K562 (cell line): Measurements from ENCODE around the gene MYO15B. TPM values are rescaled to one million over a fixed set of nuclear protein-coding genes. Genes with fewer than 3 reads are reported as not detected.

Source experiments
- ATAC-seq: fragments of 200-7000 bp; cut with Tn5 transposase; 3 replicates; pipeline ENCODE4 v1.9.1; 2020; ENCODE audit warnings: moderate library complexity
- BruUV-seq: library from RNA; stranded (reverse); fragments of 400-500 nt; replicated peaks from 2 replicates; lab custom pipeline; 2021; lab: Mats Ljungman, UMichigan
- CTCF ChIA-PET: fragments of 300-600 bp; formaldehyde crosslinking; extraction: SDS; loops from one replicate; lab custom pipeline; 2021; ENCODE audit warnings: low intra/inter-chr PET ratio; lab: Yijun Ruan, JAX
- POLR2A ChIA-PET: fragments of 300-600, 350-650 bp; sonication (Branson Sonifier 250); formaldehyde crosslinking; extraction: SDS; loops from one replicate; lab custom pipeline; 2021; ENCODE audit warnings: antibody characterized with exemption, inconsistent platforms; lab: Yijun Ruan, JAX
- DNase-seq, 4 experiments: peaks; one replicate each; pipeline versions ENCODE4 v3.0.0 to v3.0.0-alpha.2; 2011 to 2018; ENCODE audit warnings: low spot score in 3 of 4, mixed read lengths in 3 of 4; ENCODE audit errors: extremely low read depth in 1 of 4
- FAIRE-seq: peaks from 2 replicates; lab custom pipeline; 2011; peaks lifted over from hg19 to GRCh38; lab: Jason Lieb, UNC
- H2AFZ ChIP-seq: 2 replicates; pipeline ENCODE4 v1.6.0; 2011; ENCODE audit warnings: low read depth, low read length, control low read depth, inconsistent platforms
- H3K27ac ChIP-seq: fragments of 200-600 bp; 3 replicates; pipeline ENCODE4 v1.8.0; 2011; ENCODE audit warnings: low read depth, mild to moderate bottlenecking, control low read depth, inconsistent platforms, low read length, moderate library complexity, mixed read lengths; ENCODE audit errors: extremely low read depth
- H3K27me3 ChIP-seq, 2 experiments: fragments of 300-600 bp in 1 of 2; 2 replicates in 1 of 2; 3 replicates in 1 of 2; pipeline versions ENCODE4 v1.6.0 to v1.8.0; 2011; ENCODE audit warnings: inconsistent platforms in 2 of 2, low read length in 2 of 2, mild to moderate bottlenecking in 1 of 2, mixed read lengths in 1 of 2, moderate library complexity in 1 of 2; ENCODE audit not compliant: control insufficient read depth in 2 of 2, insufficient read depth in 2 of 2
- H3K36me3 ChIP-seq: fragments of 300-600 bp; 3 replicates; pipeline ENCODE4 v1.8.0; 2011; ENCODE audit warnings: mild to moderate bottlenecking, low read length, inconsistent platforms; ENCODE audit not compliant: control insufficient read depth, insufficient read depth
- H3K4me1 ChIP-seq, 2 experiments: fragments of 200-600 bp in 1 of 2; replicated peaks in 1 of 2; 2 replicates in 1 of 2; 3 replicates in 1 of 2; pipeline versions ENCODE4 v1.5.1 to v1.8.0; 2011; ENCODE audit warnings: inconsistent platforms in 2 of 2, low read length in 2 of 2, mild to moderate bottlenecking in 1 of 2, mixed read lengths in 1 of 2, moderate library complexity in 1 of 2; ENCODE audit not compliant: control insufficient read depth in 2 of 2, insufficient read depth in 2 of 2
- H3K4me2 ChIP-seq: 2 replicates; pipeline ENCODE4 v1.6.1; 2011; ENCODE audit warnings: low read length, control low read depth, inconsistent platforms, mixed read lengths; ENCODE audit not compliant: insufficient read depth
- H3K4me3 ChIP-seq: fragments of 200-600 bp; sonication (generic), shearing (Covaris generic); 2 replicates; pipeline ENCODE4 v1.5.1; 2016; ENCODE audit warnings: control low read depth, inconsistent platforms
- H3K79me2 ChIP-seq: fragments of 200-600 bp; 3 replicates; pipeline ENCODE4 v1.8.0; 2011; ENCODE audit warnings: low read length, inconsistent platforms; ENCODE audit not compliant: control insufficient read depth, insufficient read depth
- H3K9ac ChIP-seq, 2 experiments: 2 replicates each; pipeline versions ENCODE4 v1.6.0 to v1.6.1; 2011; ENCODE audit warnings: low read depth in 2 of 2, low read length in 2 of 2, control low read depth in 1 of 2, inconsistent platforms in 1 of 2, mild to moderate bottlenecking in 1 of 2, mixed read lengths in 1 of 2; ENCODE audit not compliant: insufficient read depth in 1 of 2
- H3K9me1 ChIP-seq: one replicate; pipeline ENCODE4 v1.6.0; 2011; ENCODE audit warnings: inconsistent platforms, mild to moderate bottlenecking, low read length, moderate library complexity; ENCODE audit not compliant: control insufficient read depth, insufficient read depth
- H3K9me3 ChIP-seq: replicated peaks from 2 replicates; pipeline ENCODE4 v1.5.1; 2011; ENCODE audit warnings: low read depth, low read length, inconsistent platforms; ENCODE audit not compliant: control insufficient read depth, insufficient read depth
- H4K20me1 ChIP-seq: replicated peaks from 2 replicates; pipeline ENCODE4 v1.6.1; 2011; ENCODE audit warnings: low read length, inconsistent platforms, mixed read lengths; ENCODE audit not compliant: control insufficient read depth, insufficient read depth
- ETV1 ChIP-seq: fragments of 450-650 bp; conservative IDR thresholded peaks from 2 replicates; pipeline ENCODE4 v1.6.1; 2016; ENCODE audit warnings: missing genetic modification characterization, control low read depth, low read depth, missing compliant biosample characterization
- PHF8 ChIP-seq: fragments of 200-600 bp; sonication (generic); IDR thresholded peaks from 2 replicates; pipeline ENCODE4 v1.6.1; 2012; ENCODE audit warnings: mixed run types, mild to moderate bottlenecking, inconsistent platforms, low read length, moderate library complexity, borderline replicate concordance
- RAD21 ChIP-seq, 2 experiments: fragments of 250-450 bp in 1 of 2; fragments of 450-650 bp in 1 of 2; sonication (Bioruptor Pico) in 1 of 2; formaldehyde crosslinking in 1 of 2; IDR thresholded peaks in 1 of 2; conservative IDR thresholded peaks in 1 of 2; 2 replicates each; pipeline versions ENCODE4 v1.4.0 to v1.8.0; 2020 to 2022; ENCODE audit warnings: mild to moderate bottlenecking in 2 of 2, moderate library complexity in 1 of 2
- SAP30 ChIP-seq: fragments of 200-600 bp; sonication (generic); IDR thresholded peaks from 2 replicates; pipeline ENCODE4 v1.6.1; 2012; ENCODE audit warnings: borderline replicate concordance, low read depth, mild to moderate bottlenecking, moderate library complexity, low read length, control low read depth, inconsistent platforms; ENCODE audit not compliant: insufficient read depth, poor library complexity, severe bottlenecking
- SMC3 ChIP-seq: conservative IDR thresholded peaks from 2 replicates; pipeline ENCODE4 v1.6.1; 2011; ENCODE audit warnings: low read depth, low read length, improper control_type of control experiment; ENCODE audit not compliant: insufficient read depth
- STAG1 ChIP-seq: sonication (generic); formaldehyde crosslinking; IDR thresholded peaks from 2 replicates; pipeline ENCODE4 v1.5.0; 2020; ENCODE audit warnings: missing genetic modification reagents, borderline replicate concordance
- TCF7L2 ChIP-seq: fragments of 150-350 bp; IDR thresholded peaks from 2 replicates; pipeline ENCODE4 v1.6.1; 2016; ENCODE audit warnings: low read depth, mild to moderate bottlenecking, low read length, moderate library complexity
- TEAD4 ChIP-seq, 2 experiments: sonication (generic) in 1 of 2; formaldehyde crosslinking in 1 of 2; IDR thresholded peaks; 2 replicates each; pipeline versions ENCODE4 v1.6.1 to v1.8.0; 2012 to 2022; ENCODE audit warnings: borderline replicate concordance in 1 of 2, inconsistent platforms in 1 of 2, low read length in 1 of 2, mild to moderate bottlenecking in 1 of 2, missing genetic modification reagents in 1 of 2
- ZBTB7A ChIP-seq: IDR thresholded peaks from 2 replicates; pipeline ENCODE4 v1.6.1; 2011; ENCODE audit warnings: low read depth, mild to moderate bottlenecking, low read length, moderate library complexity, borderline replicate concordance; ENCODE audit not compliant: control insufficient read depth
- WGBS: fragments of 100-300 bp; shearing (Covaris generic); methylation state at CpG from one replicate; pipeline ENCODE4 v1.1.6; 2016; ENCODE audit warnings: low coverage, mixed read lengths; ENCODE audit not compliant: insufficient coverage; ENCODE audit errors: missing lambda C conversion rate; 5-methylcytosine and 5-hydroxymethylcytosine counted together
- in situ Hi-C: fragments of 300-500 bp; cut with MboI; formaldehyde crosslinking; loops from 4 replicates; pipeline ENCODE4 v1.15.0; 2018; ENCODE audit warnings: inconsistent platforms, mixed read lengths
- intact Hi-C: fragments of 100-400 bp; cut with micrococcal nuclease; formaldehyde crosslinking; loops from 2 replicates; pipeline ENCODE4 v1.14.2; 2022
- polyA plus RNA-seq, 8 experiments: library from polyadenylated mRNA; depleted of rRNA in 4 of 8; stranded (reverse) in 5 of 8; unstranded in 3 of 8; fragments of >200 nt; fragmentation: Nextera tagmentation in 2 of 8; fragmentation: Illumina TruSeq in 1 of 8; extraction: Ambion mirVana in 2 of 8; extraction: Trizol in 1 of 8; gene quantifications; 2 replicates each; pipeline versions ENCODE4 v1.2.1 to v1.2.3, GENCODE V29; 2011 to 2014; ENCODE audit warnings: inconsistent platforms in 1 of 8, missing spikeins in 1 of 8
- total RNA-seq, 7 experiments: library from RNA; depleted of rRNA in 6 of 7; stranded (reverse); fragments of >200 nt in 6 of 7; fragmentation: Illumina TruSeq in 2 of 7; extraction: Trizol in 2 of 7; gene quantifications; 2 replicates each; pipeline versions ENCODE4 v1.2.1 to v1.2.3, GENCODE V29; 2011 to 2021; ENCODE audit warnings: low replicate concordance in 1 of 7
- TF ChIP-seq, protein P1 (sequence below): fragments of 450-650 bp; formaldehyde crosslinking; conservative IDR thresholded peaks from 2 replicates; pipeline ENCODE4 v1.4.0; 2022; ENCODE audit warnings: mild to moderate bottlenecking, missing genetic modification characterization

Gene MYO15B
- total and polyA plus RNA-seq, 9 of the 15 experiments (the other 6 are each of a cell fraction or from before 2014, with no cell fraction given) = 0.05 to 3.1 (median 0.83) TPM; not detected in 2

DNA sequence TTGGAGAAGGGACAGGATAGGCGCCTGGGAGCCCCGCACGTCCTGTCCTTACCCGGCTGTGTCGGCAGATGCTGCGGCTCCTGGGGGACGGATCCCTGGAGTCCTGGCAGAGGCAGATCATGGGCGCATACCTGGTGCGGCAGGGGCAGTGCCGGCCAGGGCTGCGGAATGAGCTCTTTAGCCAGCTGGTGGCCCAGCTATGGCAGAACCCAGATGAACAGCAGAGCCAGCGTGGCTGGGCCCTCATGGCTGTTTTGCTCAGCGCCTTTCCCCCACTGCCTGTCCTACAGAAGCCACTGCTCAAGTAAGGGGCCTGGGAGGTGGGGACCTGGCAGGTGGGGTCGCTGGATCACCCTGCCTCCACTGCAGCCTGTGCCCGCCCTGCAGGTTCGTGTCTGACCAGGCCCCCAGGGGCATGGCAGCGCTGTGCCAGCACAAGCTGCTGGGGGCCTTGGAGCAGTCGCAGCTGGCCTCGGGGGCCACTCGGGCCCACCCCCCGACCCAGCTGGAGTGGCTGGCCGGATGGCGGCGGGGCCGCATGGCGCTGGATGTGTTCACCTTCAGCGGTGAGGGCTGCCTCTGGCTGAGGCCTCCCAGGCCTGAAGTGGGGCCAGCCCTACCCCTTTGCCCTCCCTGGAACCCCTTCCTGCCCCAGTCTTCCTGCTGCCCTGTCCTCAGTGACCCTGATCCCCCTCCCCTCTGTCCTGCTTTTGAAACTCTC lies 25.5 kb downstream of the MYO15B start:
- intact Hi-C loops (loop anchor here (10.0 kb wide), 1 partner anchor 188 kb away; no protein-coding TSS in a partner anchor), in situ Hi-C loops (no loop called here)
- no peak for FAIRE-seq
- Histone ChIP-seq H3K4me1 (peaks cover 0 to 62% of the 10 kb centered on the region in 2 experiments; a peak in 2 of 5 replicates), H3K4me3 (no peak overlapping the region), H3K36me3 (no peaks in the 10 kb centered on the region), H2AFZ (no peak overlapping the region), H3K4me2 (no peak overlapping the region), H3K9me3 (no peaks in the 10 kb centered on the region), H3K9ac (no peak overlapping the region), H3K27me3 (peaks cover 27 to 60% of the 10 kb centered on the region in 2 experiments; a peak in 4 of 5 replicates), H3K9me1 (no peaks in the 10 kb centered on the region), H4K20me1 (no peaks in the 10 kb centered on the region), H3K79me2 (no peaks in the 10 kb centered on the region), H3K27ac (no peak overlapping the region)
- POLR2A ChIA-PET = no interaction called here
- no peak for DNase-seq
- no peak for TF ChIP-seq TEAD4 (IDR thresholded peaks at IDR 0.05; ENCODE audit: low read length)
- no peak for TF ChIP-seq TEAD4 (CRISPR knock-in tag; IDR thresholded peaks at IDR 0.05; ENCODE audit: borderline replicate concordance)
- CTCF ChIA-PET = no interaction called here
- no TSS peak for BruUV-seq
- 14% methylated on average over 27 of the region's 27 CpGs for WGBS
- no peak for ATAC-seq

DNA sequence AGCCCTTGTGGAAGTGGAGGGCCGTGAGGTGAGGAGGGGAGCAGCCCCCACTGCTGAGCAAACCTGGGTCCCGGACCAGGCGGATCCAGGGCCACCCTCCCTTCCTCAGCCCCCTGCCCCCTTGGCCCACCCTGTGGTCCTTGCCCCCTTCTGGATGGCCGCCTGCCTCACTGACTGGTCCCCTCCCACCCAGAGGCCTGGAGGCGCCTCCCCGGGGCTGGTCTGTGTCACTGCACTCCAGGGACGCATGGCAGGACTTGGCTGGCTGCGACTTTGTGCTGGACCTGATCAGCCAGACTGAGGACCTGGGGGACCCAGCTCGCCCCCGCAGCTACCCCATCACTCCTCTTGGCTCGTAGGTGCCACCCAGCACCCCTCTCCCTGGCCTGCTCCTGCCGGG lies 26.4 kb downstream of the MYO15B start:
- no TSS peak for BruUV-seq
- no peaks in the 10 kb centered on the region for H3K36me3 ChIP-seq
- ATAC-seq = peak; percentile 88
- H2AFZ ChIP-seq = no peak overlapping the region
- no peaks in the 10 kb centered on the region for H3K9me1 ChIP-seq
- no peak overlapping the region for H3K4me2 ChIP-seq
- intact Hi-C loops (loop anchor here (10.0 kb wide), 1 partner anchor 189 kb away; no protein-coding TSS in a partner anchor), in situ Hi-C loops (no loop called here)
- ChIA-PET CTCF (no interaction called here), POLR2A (no interaction called here)
- H3K27ac ChIP-seq = no peak overlapping the region
- no peaks in the 10 kb centered on the region for H3K79me2 ChIP-seq
- no peak overlapping the region for H3K9ac ChIP-seq
- H3K9me3 ChIP-seq = no peaks in the 10 kb centered on the region
- WGBS = 5% methylated on average over 9 of the region's 12 CpGs
- H4K20me1 ChIP-seq = no peaks in the 10 kb centered on the region
- peak; percentile 74 for FAIRE-seq
- H3K4me3 ChIP-seq = no peak overlapping the region
- H3K27me3 ChIP-seq = peaks cover 27 to 70% of the 10 kb centered on the region in 2 experiments; a peak in 4 of 5 replicates
- peak; percentile 52 to 71 (median 69) for DNase-seq
- peaks cover 0 to 62% of the 10 kb centered on the region in 2 experiments; a peak in 2 of 5 replicates for H3K4me1 ChIP-seq
- no peak for TF ChIP-seq PHF8
- TF ChIP-seq STAG1 (CRISPR knock-in tag) = peak; percentile 37; the same call in 1 of the 2 replicates
- TF ChIP-seq TCF7L2 = no peak
- TF ChIP-seq, protein P1, sequence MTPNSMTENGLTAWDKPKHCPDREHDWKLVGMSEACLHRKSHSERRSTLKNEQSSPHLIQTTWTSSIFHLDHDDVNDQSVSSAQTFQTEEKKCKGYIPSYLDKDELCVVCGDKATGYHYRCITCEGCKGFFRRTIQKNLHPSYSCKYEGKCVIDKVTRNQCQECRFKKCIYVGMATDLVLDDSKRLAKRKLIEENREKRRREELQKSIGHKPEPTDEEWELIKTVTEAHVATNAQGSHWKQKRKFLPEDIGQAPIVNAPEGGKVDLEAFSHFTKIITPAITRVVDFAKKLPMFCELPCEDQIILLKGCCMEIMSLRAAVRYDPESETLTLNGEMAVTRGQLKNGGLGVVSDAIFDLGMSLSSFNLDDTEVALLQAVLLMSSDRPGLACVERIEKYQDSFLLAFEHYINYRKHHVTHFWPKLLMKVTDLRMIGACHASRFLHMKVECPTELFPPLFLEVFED (CRISPR knock-in tag) = no peak
- no peak for TF ChIP-seq SAP30
- peak; percentile 26; the same call in 1 of the 2 replicates for TF ChIP-seq SMC3
- TF ChIP-seq ZBTB7A = peak; percentile 46; the same call in 1 of the 2 replicates
- TF ChIP-seq RAD21 (CRISPR knock-in tag; conservative IDR thresholded peaks at IDR 0.05 in 1 of 2, IDR thresholded peaks at IDR 0.05 in 1 of 2) = peak in 1 of 2 experiments; percentile 56; a peak in 2 of 4 replicates
- TF ChIP-seq ETV1 (tag) = no peak
